ENCODE results near the gene CSTB. TPM values are rescaled to one million over a fixed set of nuclear protein-coding genes. Genes with fewer than 3 reads are reported as not detected.

The CSTB gene
- total RNA-seq, 1 experiment from 2014 or later, result 49.9 TPM

GRCh38 chr21:43750339-43751033, 25.6 kb downstream of the CSTB start:
- no peak overlapping the region for H3K27ac Mint-ChIP-seq (ENCODE audit: unreplicated experiment)

DNA sequence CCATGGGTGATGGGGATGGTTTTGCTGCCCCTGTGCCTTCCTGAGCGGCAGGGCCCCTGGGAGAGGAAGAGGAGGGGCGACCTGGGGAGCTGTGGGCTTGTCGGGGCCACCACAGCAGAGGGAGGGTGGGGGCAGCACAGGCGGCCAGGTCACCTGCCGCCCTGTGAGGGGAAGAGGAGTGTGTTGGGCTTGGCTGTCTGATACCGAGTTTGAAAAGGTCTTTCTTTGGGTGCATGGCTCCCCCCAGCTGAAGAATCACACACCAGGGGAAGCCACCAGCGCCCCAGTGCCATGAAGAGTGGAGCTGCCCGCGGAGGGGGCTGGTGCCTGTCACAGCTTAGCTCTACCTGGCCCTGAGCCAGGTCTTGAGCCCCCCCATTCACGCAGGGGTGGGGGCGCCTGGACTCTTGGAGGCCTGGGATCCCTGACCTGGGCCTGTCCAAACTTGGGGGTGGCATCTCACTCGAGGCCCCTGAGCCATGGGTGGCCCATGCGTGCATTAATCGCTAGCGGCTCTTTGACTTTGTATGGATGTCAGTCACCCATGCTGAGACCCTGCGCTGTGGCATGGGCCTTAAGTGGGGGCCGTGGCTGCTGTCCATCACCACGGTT, 26.4 kb downstream of the CSTB start:
- intact Hi-C loops (cut with micrococcal nuclease; ENCODE audit: unreplicated experiment), result no loop called here
- Mint-ChIP-seq H3K9me3 (ENCODE audit: unreplicated experiment) (no peaks in the 10 kb centered on the region), H3K4me1 (ENCODE audit: low read depth, unreplicated experiment) (no peaks in the 10 kb centered on the region), H3K27me3 (ENCODE audit: insufficient read depth, unreplicated experiment) (no peaks in the 10 kb centered on the region), H3K27ac (ENCODE audit: unreplicated experiment) (no peak overlapping the region), H3K4me3 (ENCODE audit: unreplicated experiment) (no peak overlapping the region), H3K36me3 (ENCODE audit: insufficient read depth, unreplicated experiment) (peaks cover 85% of the 10 kb centered on the region)
- no peaks in the 10 kb centered on the region for H3K9me3 ChIP-seq
- H3K4me1 ChIP-seq, result no peaks in the 10 kb centered on the region
- POLR2A ChIA-PET, result no interaction called here
- peaks cover 4% of the 10 kb centered on the region for H3K36me3 ChIP-seq (ENCODE audit: control insufficient read depth, insufficient read depth, low read length)
- no peaks in the 10 kb centered on the region for H3K27me3 ChIP-seq (replicated peaks; ENCODE audit: control insufficient read depth, insufficient read depth, low read length)
- H3K4me3 ChIP-seq (ENCODE audit: low read depth, low read length), result no peak overlapping the region
- TF ChIP-seq, protein P1, sequence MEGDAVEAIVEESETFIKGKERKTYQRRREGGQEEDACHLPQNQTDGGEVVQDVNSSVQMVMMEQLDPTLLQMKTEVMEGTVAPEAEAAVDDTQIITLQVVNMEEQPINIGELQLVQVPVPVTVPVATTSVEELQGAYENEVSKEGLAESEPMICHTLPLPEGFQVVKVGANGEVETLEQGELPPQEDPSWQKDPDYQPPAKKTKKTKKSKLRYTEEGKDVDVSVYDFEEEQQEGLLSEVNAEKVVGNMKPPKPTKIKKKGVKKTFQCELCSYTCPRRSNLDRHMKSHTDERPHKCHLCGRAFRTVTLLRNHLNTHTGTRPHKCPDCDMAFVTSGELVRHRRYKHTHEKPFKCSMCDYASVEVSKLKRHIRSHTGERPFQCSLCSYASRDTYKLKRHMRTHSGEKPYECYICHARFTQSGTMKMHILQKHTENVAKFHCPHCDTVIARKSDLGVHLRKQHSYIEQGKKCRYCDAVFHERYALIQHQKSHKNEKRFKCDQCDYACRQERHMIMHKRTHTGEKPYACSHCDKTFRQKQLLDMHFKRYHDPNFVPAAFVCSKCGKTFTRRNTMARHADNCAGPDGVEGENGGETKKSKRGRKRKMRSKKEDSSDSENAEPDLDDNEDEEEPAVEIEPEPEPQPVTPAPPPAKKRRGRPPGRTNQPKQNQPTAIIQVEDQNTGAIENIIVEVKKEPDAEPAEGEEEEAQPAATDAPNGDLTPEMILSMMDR (IDR thresholded peaks at IDR 0.05; ENCODE audit: insufficient read depth in 1 of 2, low read depth in 1 of 2, low read length in 1 of 2, severe bottlenecking in 1 of 2, unreplicated experiment in 1 of 2), result no peak
- no TSS peak for BruUV-seq (replicated peaks)
- no peak for DNase-seq
- CTCF ChIA-PET, result no interaction called here

More at GRCh38 chr21:43750339-43751033, 25.6 kb downstream of the CSTB start:
- peaks cover 4% of the 10 kb centered on the region for H3K36me3 ChIP-seq (ENCODE audit: control insufficient read depth, insufficient read depth, low read length)
- Mint-ChIP-seq H3K9me3 (ENCODE audit: unreplicated experiment) (no peaks in the 10 kb centered on the region), H3K27me3 (ENCODE audit: insufficient read depth, unreplicated experiment) (no peaks in the 10 kb centered on the region), H3K36me3 (ENCODE audit: insufficient read depth, unreplicated experiment) (peaks cover 82% of the 10 kb centered on the region), H3K4me3 (ENCODE audit: unreplicated experiment) (no peak overlapping the region), H3K4me1 (ENCODE audit: low read depth, unreplicated experiment) (no peaks in the 10 kb centered on the region)
- TF ChIP-seq, protein P1 (IDR thresholded peaks at IDR 0.05; ENCODE audit: insufficient read depth in 1 of 2, low read depth in 1 of 2, low read length in 1 of 2, severe bottlenecking in 1 of 2, unreplicated experiment in 1 of 2), result no peak
- POLR2A ChIA-PET, result no interaction called here
- intact Hi-C loops (cut with micrococcal nuclease; ENCODE audit: unreplicated experiment), result no loop called here
- H3K9me3 ChIP-seq, result no peaks in the 10 kb centered on the region
- H3K27me3 ChIP-seq (replicated peaks; ENCODE audit: control insufficient read depth, insufficient read depth, low read length), result no peaks in the 10 kb centered on the region
- no peak for DNase-seq
- CTCF ChIA-PET, result no interaction called here
- no peak overlapping the region for H3K4me3 ChIP-seq (ENCODE audit: low read depth, low read length)
- no peaks in the 10 kb centered on the region for H3K4me1 ChIP-seq
- no TSS peak for BruUV-seq (replicated peaks)

- peaks cover 3% of the 10 kb centered on the region for H3K36me3 ChIP-seq (ENCODE audit: control insufficient read depth, insufficient read depth, low read length)
- POLR2A ChIA-PET, result no interaction called here
Measured at GRCh38 chr21:43748622-43749021, 27.5 kb downstream of the CSTB start.

More at GRCh38 chr21:43748622-43749021, 27.5 kb downstream of the CSTB start:
- H3K4me1 Mint-ChIP-seq (ENCODE audit: low read depth, unreplicated experiment), result no peaks in the 10 kb centered on the region
- Histone ChIP-seq H3K27me3 (replicated peaks; ENCODE audit: control insufficient read depth, insufficient read depth, low read length) (no peaks in the 10 kb centered on the region), H3K4me3 (ENCODE audit: low read depth, low read length) (no peak overlapping the region), H3K4me1 (no peaks in the 10 kb centered on the region), H3K9me3 (no peaks in the 10 kb centered on the region)
- no peak overlapping the region for H3K27ac Mint-ChIP-seq (ENCODE audit: unreplicated experiment)
- H3K36me3 Mint-ChIP-seq (ENCODE audit: insufficient read depth, unreplicated experiment), result peaks cover 85% of the 10 kb centered on the region
- intact Hi-C loops (cut with micrococcal nuclease; ENCODE audit: unreplicated experiment), result no loop called here
- CTCF ChIA-PET, result no interaction called here
- no TSS peak for BruUV-seq (replicated peaks)
- TF ChIP-seq, protein P1 (IDR thresholded peaks at IDR 0.05; ENCODE audit: insufficient read depth in 1 of 2, low read depth in 1 of 2, low read length in 1 of 2, severe bottlenecking in 1 of 2, unreplicated experiment in 1 of 2), result no peak
- no peak overlapping the region for H3K4me3 Mint-ChIP-seq (ENCODE audit: unreplicated experiment)
- H3K27me3 Mint-ChIP-seq (ENCODE audit: insufficient read depth, unreplicated experiment), result no peaks in the 10 kb centered on the region
- no peak for DNase-seq
- no peaks in the 10 kb centered on the region for H3K9me3 Mint-ChIP-seq (ENCODE audit: unreplicated experiment)
